PC-9 (cell line): ENCODE results near the gene LMO2. TPM values are rescaled to one million over a fixed set of nuclear protein-coding genes. Genes with fewer than 3 reads are reported as not detected.

Experiments
- BruUV-seq: library from RNA; stranded (reverse); fragments of 400-500 nt; replicated peaks from 2 replicates; lab custom pipeline; 2021; lab: Mats Ljungman, UMichigan
- CTCF ChIA-PET: fragments of 300-600 bp; sonication (Branson Sonifier 250); formaldehyde crosslinking; loops from one replicate; lab custom pipeline; 2022; ENCODE audit warnings: antibody characterized with exemption; lab: Charles Lee
- POLR2A ChIA-PET: fragments of 300-600 bp; sonication (Branson Sonifier 250); formaldehyde crosslinking; loops from one replicate; lab custom pipeline; 2022; ENCODE audit warnings: antibody characterized with exemption; ENCODE audit not compliant: unreplicated experiment; lab: Charles Lee
- DNase-seq, 2 experiments: peaks; one replicate each; pipeline versions ENCODE4 v3.0.0 to v3.0.0-alpha.2; 2015 to 2022; ENCODE audit warnings: mixed read lengths in 1 of 2
- H2AFZ ChIP-seq: fragments of 200-600 bp; sonication (generic); 2 replicates; pipeline ENCODE4 v1.8.1; 2017; ENCODE audit warnings: antibody characterized with exemption
- H3F3A ChIP-seq: fragments of 200-600 bp; sonication (generic); 2 replicates; pipeline ENCODE4 v1.8.1; 2017; ENCODE audit warnings: antibody characterized with exemption, mild to moderate bottlenecking, low read depth; ENCODE audit not compliant: insufficient read depth
- H3K27ac ChIP-seq: fragments of 200-600 bp; sonication (generic); 2 replicates; pipeline ENCODE4 v1.6.1; 2016; ENCODE audit warnings: mixed run types
- H3K27me3 ChIP-seq: fragments of 200-600 bp; sonication (generic); 2 replicates; pipeline ENCODE4 v1.6.1; 2016; ENCODE audit warnings: low read depth, mixed run types; ENCODE audit not compliant: insufficient read depth
- H3K36me3 ChIP-seq: fragments of 200-600 bp; sonication (generic); 2 replicates; pipeline ENCODE4 v1.6.1; 2016; ENCODE audit warnings: low read depth, mixed run types
- H3K4me1 ChIP-seq: fragments of 200-600 bp; sonication (generic); replicated peaks from 2 replicates; pipeline ENCODE4 v1.6.1; 2016; ENCODE audit warnings: mixed run types; ENCODE audit not compliant: insufficient read depth
- H3K4me2 ChIP-seq: fragments of 200-600 bp; sonication (generic); 2 replicates; pipeline ENCODE4 v1.6.1; 2017; ENCODE audit warnings: mixed run types
- H3K4me3 ChIP-seq: fragments of 200-600 bp; sonication (generic); 2 replicates; pipeline ENCODE4 v1.6.1; 2016; ENCODE audit warnings: mixed run types
- H3K79me2 ChIP-seq: fragments of 200-600 bp; sonication (generic); 2 replicates; pipeline ENCODE4 v1.6.1; 2017; ENCODE audit warnings: low read depth, mixed run types
- H3K9me2 ChIP-seq: fragments of 200-600 bp; sonication (generic); 2 replicates; pipeline ENCODE4 v1.8.1; 2017; ENCODE audit warnings: mild to moderate bottlenecking; ENCODE audit not compliant: insufficient read depth
- H3K9me3 ChIP-seq: fragments of 200-600 bp; sonication (generic); 2 replicates; pipeline ENCODE4 v1.8.1; 2016; ENCODE audit warnings: low read depth; ENCODE audit not compliant: insufficient read depth
- H4K20me1 ChIP-seq: fragments of 200-600 bp; sonication (generic); 2 replicates; pipeline ENCODE4 v1.8.1; 2017; ENCODE audit not compliant: insufficient read depth
- EZH2 ChIP-seq: fragments of 200-600 bp; sonication (generic); IDR thresholded peaks from 2 replicates; pipeline ENCODE4 v1.8.0; 2017; ENCODE audit warnings: antibody characterized with exemption, low read depth
- intact Hi-C: fragments of 100-400 bp; cut with micrococcal nuclease; formaldehyde crosslinking; loops from one replicate; pipeline ENCODE4 v1.10.0; 2022; ENCODE audit not compliant: unreplicated experiment
- total RNA-seq: library from RNA; stranded (reverse); gene quantifications from 2 replicates; pipeline ENCODE4 v1.2.3, GENCODE V29; 2021
- TF ChIP-seq, protein P1 (sequence below): fragments of 200-600 bp; sonication (generic); conservative IDR thresholded peaks from 2 replicates; pipeline ENCODE4 v1.6.1; 2017; ENCODE audit warnings: mixed run types, antibody characterized with exemption, mild to moderate bottlenecking, moderate library complexity

The LMO2 gene
- total RNA-seq, 1 experiment from 2014 or later, result 0.28 TPM

DNA sequence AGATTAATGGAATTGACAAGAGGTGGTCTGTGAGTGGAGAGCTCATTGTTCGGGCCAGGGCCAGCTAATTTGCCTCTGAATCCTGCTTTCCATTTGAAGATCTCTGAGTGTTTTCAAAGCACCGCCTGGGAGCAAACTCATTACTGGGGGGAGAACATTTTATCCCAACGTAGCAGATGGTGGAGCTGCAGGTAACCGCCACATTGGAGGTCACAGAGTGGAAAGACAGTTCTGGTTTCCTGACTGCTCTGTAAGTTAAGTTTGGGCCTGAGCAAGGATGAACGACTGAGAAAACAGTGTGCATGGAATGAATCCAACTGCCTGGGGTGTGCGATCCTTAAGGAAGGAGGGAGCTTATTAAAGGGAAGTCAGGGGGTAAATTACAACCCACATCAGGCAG, 30.5 kb downstream of the LMO2 start:
- H3K9me3 ChIP-seq, result no peaks in the 10 kb centered on the region
- CTCF ChIA-PET, result no interaction called here
- BruUV-seq, result no TSS peak
- no peaks in the 10 kb centered on the region for H3K9me2 ChIP-seq
- H3K36me3 ChIP-seq, result no peaks in the 10 kb centered on the region
- intact Hi-C loops, result no loop called here
- H3F3A ChIP-seq, result no peaks in the 10 kb centered on the region
- H4K20me1 ChIP-seq, result no peaks in the 10 kb centered on the region
- no peak overlapping the region for H3K4me2 ChIP-seq
- H3K4me1 ChIP-seq, result no peaks in the 10 kb centered on the region
- H3K79me2 ChIP-seq, result no peaks in the 10 kb centered on the region
- H3K4me3 ChIP-seq, result no peak overlapping the region
- peaks cover 36% of the 10 kb centered on the region for H3K27me3 ChIP-seq
- no peak overlapping the region for H2AFZ ChIP-seq
- TF ChIP-seq, protein P1, sequence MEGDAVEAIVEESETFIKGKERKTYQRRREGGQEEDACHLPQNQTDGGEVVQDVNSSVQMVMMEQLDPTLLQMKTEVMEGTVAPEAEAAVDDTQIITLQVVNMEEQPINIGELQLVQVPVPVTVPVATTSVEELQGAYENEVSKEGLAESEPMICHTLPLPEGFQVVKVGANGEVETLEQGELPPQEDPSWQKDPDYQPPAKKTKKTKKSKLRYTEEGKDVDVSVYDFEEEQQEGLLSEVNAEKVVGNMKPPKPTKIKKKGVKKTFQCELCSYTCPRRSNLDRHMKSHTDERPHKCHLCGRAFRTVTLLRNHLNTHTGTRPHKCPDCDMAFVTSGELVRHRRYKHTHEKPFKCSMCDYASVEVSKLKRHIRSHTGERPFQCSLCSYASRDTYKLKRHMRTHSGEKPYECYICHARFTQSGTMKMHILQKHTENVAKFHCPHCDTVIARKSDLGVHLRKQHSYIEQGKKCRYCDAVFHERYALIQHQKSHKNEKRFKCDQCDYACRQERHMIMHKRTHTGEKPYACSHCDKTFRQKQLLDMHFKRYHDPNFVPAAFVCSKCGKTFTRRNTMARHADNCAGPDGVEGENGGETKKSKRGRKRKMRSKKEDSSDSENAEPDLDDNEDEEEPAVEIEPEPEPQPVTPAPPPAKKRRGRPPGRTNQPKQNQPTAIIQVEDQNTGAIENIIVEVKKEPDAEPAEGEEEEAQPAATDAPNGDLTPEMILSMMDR, result no peak
- TF ChIP-seq EZH2, result no peak
- DNase-seq, result no peak
- POLR2A ChIA-PET, result no interaction called here
- H3K27ac ChIP-seq, result no peak overlapping the region

DNA sequence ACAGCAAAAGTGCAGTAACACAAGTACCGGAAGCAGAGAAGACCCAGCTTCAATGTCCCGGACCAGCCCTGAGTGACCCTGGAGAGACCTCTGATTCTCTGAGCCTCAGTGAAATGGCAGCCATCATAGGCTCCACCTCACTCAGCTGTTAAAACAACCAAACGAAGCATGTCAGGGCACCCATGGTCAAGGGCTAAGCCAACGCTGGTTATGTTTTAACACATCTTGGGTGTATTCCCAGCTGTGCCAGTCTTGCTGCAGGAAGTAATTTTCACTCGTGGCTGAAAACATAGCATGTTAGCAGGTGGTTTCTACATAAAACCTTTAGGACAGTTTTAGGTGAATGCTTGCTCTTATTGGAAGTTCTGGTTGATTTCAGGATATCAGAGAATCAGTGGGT, 30.9 kb downstream of the LMO2 start:
- no peak overlapping the region for H3K4me2 ChIP-seq
- H3K4me3 ChIP-seq, result no peak overlapping the region
- ChIA-PET POLR2A (no interaction called here), CTCF (no interaction called here)
- H3K9me3 ChIP-seq, result no peaks in the 10 kb centered on the region
- no peak overlapping the region for H2AFZ ChIP-seq
- no peaks in the 10 kb centered on the region for H3K79me2 ChIP-seq
- no peaks in the 10 kb centered on the region for H3F3A ChIP-seq
- no peaks in the 10 kb centered on the region for H3K9me2 ChIP-seq
- no peak overlapping the region for H3K27ac ChIP-seq
- no TSS peak for BruUV-seq
- peaks cover 38% of the 10 kb centered on the region for H3K27me3 ChIP-seq
- DNase-seq, result no peak
- intact Hi-C loops, result no loop called here
- H3K36me3 ChIP-seq, result no peaks in the 10 kb centered on the region
- TF ChIP-seq, protein P1, result no peak
- TF ChIP-seq EZH2, result no peak
- no peaks in the 10 kb centered on the region for H4K20me1 ChIP-seq
- H3K4me1 ChIP-seq, result no peaks in the 10 kb centered on the region

DNA sequence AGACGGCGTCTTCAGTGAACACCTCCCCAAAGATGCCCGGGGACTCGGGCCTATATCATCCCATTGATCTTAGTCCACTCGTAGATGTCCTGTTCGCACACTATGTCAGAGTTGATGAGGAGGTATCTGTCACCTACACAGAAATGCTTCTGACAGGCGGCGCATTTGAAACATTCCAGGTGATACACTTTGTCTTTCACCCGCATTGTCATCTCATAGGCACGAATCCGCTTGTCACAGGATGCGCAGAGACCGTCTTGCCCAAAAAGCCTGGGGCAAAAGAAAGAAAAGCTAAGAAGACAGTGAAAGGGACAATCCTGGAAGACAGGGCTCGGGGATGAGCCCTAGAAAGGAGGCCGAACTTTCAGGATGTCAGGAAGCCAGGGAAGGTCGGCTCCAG, 32.6 kb downstream of the LMO2 start:
- POLR2A ChIA-PET, result no interaction called here
- no peaks in the 10 kb centered on the region for H3K4me1 ChIP-seq

DNA sequence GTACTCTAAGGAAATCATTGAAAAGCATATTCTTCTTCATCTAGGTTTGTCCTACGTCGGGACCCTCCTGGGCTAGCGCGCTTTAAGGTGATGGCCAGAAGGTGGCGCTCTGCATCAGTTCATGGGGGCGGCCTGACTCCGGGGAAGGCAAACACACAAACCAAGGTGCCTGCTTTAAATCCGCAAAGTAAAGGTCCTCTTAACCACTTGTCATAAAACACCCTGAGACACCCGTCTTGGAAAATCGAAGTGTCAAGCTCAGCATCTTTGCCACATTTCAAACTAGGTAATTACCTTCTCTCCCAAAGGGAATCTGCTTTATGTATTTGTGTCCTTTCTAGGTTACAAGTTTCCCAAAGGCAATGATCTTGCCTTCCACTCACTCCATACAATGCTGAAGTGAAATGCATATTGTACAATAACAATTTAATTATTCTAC, 33.9 kb downstream of the LMO2 start:
- Histone ChIP-seq H3K27ac (no peak overlapping the region), H3K36me3 (no peaks in the 10 kb centered on the region), H3F3A (no peaks in the 10 kb centered on the region), H3K4me3 (no peak overlapping the region), H2AFZ (no peak overlapping the region), H3K9me3 (no peaks in the 10 kb centered on the region), H3K9me2 (no peaks in the 10 kb centered on the region), H3K27me3 (peaks cover 39% of the 10 kb centered on the region; the same call in 1 of the 2 replicates), H3K4me1 (no peaks in the 10 kb centered on the region), H4K20me1 (no peaks in the 10 kb centered on the region), H3K4me2 (no peak overlapping the region), H3K79me2 (no peaks in the 10 kb centered on the region)
- intact Hi-C loops, result loop anchor here (1.0 to 5.0 kb wide), 4 partner anchors 113 to 501 kb away; no protein-coding TSS in a partner anchor
- peak; percentile 46 to 72 for DNase-seq
- POLR2A ChIA-PET, result no interaction called here
- CTCF ChIA-PET, result interaction anchor here (0.6 to 0.9 kb wide), 4 partner anchors 58 to 201 kb away, joined by 3 to 6 read pairs (median 4); no protein-coding TSS in a partner anchor
- BruUV-seq, result no TSS peak
- TF ChIP-seq EZH2, result no peak
- TF ChIP-seq, protein P1, result peak; percentile 98

More for the DNA sequence above, 32.6 kb downstream of the LMO2 start:
- Histone ChIP-seq H3F3A (no peaks in the 10 kb centered on the region), H3K4me3 (no peak overlapping the region), H3K27me3 (peaks cover 35% of the 10 kb centered on the region), H2AFZ (no peak overlapping the region), H4K20me1 (no peaks in the 10 kb centered on the region), H3K9me3 (no peaks in the 10 kb centered on the region), H3K4me2 (no peak overlapping the region), H3K36me3 (no peaks in the 10 kb centered on the region), H3K9me2 (no peaks in the 10 kb centered on the region), H3K27ac (no peak overlapping the region), H3K79me2 (no peaks in the 10 kb centered on the region)
- no peak for TF ChIP-seq EZH2
- intact Hi-C loops, result loop anchor here (5.0 kb wide), 1 partner anchor 233 kb away; no protein-coding TSS in a partner anchor
- no peak for DNase-seq
- CTCF ChIA-PET, result no interaction called here
- BruUV-seq, result no TSS peak
